ENCODE data around the gene UPB1.

UPB1 gene

GRCh38 chr22:24494528-24495364 lies at the start of gene UPB1:
UPB1 (plus strand) TSS chr22:24495332; CDS start chr22:24495404, 72 bp downstream.
- in situ Hi-C loops (cut with MboI; ENCODE audit: low sequenced_read_pairs), result no loop called here

DNA sequence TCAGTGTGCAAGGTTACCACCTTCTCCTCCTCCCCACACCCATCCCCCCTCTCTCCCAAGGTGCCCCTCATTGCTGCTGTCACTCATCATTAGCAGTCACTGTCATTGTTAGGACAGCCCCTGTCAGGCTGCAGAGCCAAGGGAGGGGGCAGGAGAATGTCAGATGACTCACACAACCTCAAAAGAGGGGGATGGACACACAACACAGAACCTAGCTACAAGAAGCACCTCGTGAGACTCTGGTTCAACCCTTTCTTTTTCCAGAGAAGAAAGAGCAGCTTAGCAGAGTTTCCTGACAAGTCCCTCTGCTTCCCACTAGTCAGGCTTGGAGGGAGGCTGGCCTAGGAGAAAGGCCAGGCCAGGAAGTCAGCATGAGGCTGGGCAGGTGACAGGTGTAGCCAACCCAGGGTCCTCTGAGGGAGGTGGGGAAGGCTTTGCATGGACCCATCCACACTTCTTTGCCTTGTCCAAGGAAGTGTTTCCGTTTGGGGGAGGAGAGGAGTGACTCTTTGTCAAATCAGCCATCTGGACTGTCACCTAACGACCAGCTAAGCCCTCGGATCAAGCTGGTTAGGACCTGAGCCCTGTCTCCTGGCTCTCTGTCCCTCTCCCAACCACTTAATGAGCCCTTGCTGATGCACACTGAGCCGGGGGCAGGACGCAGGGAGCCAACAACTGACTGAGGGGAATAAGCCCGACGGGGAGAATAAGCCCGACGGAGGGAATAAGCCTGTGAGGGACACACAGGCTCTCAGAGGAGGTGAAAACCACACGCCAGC lies 49.5 kb upstream of the UPB1 start:
- in situ Hi-C loops (cut with MboI; ENCODE audit: low sequenced_read_pairs), result no loop called here

DNA sequence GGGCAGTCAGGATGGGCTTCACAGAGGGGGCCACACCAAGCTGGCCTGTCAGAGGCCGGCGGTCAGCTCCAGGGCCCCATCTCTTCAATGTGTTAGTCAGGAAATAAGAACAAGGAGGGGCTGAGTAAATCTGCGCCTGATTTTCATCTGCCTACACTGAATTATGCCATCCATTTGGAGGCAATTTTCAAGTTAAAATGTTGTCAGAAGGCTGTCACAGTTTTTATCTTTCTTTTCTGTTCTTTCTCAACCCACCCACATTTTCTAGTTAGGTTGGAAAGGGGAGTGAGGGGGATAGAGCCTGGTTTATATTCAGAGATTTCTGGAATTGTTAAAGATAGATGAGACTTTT lies 48.9 kb upstream of the UPB1 start:
- in situ Hi-C loops (cut with MboI; ENCODE audit: low sequenced_read_pairs), result no loop called here

DNA sequence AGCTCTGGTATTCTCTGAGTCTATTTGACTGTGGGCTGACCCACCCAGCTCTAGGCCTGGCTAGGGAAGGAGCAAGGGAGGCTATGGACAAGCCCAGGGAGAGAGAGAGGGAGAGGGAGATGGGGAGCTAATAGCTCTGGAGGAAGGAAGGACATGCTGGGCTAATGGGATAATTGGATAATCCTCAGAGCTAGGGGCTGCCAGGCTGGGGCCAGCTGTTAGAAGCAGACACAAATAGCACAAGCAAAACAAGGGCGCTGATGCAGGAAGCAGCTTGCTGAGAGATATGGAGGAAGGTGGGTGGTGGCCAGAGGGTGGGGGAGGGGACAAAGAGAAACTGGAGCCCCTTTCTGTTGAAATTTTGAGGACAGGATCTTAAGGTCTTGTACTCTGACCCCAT lies 44.5 kb upstream of the UPB1 start:
- in situ Hi-C loops (cut with MboI; ENCODE audit: low sequenced_read_pairs), result no loop called here

DNA sequence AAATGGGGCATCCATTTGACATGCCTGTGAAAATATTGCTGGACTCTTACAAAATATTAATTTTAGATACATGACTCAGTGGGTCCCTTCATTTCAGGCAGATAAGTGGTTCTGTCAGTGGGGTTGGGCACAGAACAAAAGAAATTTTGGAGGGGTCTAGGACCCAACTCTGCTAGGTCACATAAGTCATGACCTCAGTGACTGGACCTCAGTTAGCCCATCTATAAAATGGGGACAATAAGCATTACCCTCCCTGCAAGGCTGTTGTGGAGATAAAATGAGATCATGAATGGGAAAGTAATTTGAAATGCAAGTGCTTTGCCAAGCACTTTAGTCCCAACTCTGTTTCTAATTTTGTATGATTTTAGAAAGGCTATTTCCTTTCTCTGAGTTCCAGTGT lies 44.0 kb upstream of the UPB1 start:
- in situ Hi-C loops (cut with MboI; ENCODE audit: low sequenced_read_pairs), result no loop called here

GRCh38 chr22:24453853-24454252 lies 41.3 kb upstream of the UPB1 start:
- in situ Hi-C loops (cut with MboI; ENCODE audit: low sequenced_read_pairs), result no loop called here

DNA sequence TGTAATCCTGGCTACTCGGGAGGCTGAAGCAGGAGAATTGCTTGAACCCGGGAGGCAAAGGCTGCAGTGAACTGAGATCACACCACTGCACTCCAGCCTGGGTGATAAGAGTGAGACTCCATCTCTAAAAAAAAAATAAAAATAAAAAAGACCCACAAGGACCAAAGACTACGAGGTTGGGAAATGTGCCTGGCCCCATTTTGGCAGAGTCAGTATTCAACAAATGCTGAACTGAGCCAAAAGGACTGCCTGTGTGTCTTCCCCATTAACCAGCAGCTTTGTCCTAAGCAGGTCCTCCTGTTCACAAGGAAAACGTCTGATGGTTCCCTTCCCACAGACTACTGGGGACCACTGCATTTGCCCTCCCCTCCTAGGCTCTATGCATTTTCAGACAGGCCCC lies 40.1 kb upstream of the UPB1 start:
- in situ Hi-C loops (cut with MboI; ENCODE audit: low sequenced_read_pairs), result no loop called here

DNA sequence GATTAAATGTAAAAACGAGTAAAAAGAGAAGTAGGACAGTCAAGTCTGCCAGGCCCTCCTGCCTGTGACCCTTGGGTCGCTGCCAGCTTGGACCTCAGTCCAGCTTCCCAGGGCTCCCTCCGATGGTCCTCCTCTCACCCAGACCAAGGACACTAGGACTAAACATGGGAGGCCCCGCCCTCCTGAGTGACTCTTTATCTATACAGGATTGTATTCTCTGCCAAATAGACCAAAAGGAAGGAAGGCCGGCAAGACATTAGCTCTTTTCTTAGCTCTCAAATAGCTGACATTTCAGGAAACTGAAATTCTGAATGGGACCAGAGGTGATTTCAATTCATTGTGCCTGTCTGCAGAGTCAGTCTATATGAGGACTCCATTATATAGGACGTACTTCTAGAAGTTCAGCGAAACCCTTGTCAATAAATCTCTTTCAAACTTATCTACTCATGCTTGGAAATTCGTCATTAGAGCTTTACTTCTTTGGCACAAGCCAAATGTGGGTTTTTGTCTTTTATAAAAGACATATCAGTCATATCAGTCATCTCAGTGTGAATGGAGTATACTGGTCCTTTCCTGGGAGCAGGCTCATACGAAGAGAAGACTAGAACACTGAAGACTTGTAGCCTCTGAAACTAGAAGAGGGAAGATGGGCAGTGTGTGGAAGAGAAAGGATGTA lies 39.2 kb upstream of the UPB1 start:
- in situ Hi-C loops (cut with MboI; ENCODE audit: low sequenced_read_pairs), result no loop called here

DNA sequence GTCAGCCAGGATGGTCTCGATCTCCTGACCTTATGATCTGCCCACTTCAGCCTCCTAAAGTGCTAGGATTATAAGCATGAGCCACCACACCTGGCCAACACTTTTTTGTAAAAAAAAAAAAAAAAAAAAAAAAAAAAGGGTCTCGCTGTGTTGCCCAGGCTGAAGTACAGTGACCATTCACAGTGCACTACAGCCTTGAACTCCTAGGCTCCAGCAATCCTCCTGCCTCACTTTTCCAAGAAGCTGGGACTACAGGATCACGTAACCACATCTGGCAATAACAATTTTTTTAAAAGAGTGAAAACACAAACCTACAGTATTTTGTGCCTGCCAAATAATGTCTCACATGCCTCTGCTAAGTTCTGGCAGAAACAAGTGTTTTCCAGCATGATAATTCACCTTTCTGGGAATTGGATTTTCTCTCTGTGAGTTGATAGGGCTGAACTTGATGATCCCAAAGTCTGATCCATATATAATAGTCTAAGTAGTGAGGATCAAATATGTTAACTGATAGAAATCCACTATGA lies 37.2 kb upstream of the UPB1 start:
- in situ Hi-C loops (cut with MboI; ENCODE audit: low sequenced_read_pairs), result no loop called here

GRCh38 chr22:24459911-24460310 lies 35.2 kb upstream of the UPB1 start:
- in situ Hi-C loops (cut with MboI; ENCODE audit: low sequenced_read_pairs), result no loop called here

DNA sequence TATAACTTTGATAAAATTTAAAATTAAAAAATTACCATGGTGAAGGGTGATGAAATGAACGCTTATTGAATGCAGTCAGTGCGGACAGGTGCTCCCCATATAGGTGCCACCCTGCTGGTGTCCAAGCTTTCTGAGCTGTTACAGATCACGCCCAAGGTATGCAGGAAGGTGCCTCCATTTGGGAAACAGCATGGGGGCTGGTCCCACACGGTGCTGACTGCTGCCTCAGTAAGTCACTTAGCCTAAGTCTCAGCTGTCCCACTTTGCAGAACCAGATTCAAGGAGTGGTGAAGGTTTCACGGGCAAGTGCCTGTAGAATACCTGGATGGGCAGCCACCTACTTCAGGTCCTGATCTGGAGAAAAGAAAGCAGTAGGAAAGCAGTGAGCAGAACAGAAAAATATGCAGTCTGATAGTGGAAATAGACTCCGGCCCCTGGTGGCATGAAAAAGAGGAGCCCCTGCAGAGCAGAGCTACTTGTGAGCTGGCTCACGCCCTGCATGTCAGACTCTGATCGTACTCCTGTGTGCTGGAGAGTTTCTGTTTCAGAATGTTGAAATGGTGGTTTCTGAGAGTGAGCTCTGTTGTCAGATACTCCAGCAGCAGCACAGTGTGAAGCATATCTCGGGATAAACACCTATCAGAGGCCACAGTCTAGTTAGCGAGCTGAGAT lies 34.6 kb upstream of the UPB1 start:
- in situ Hi-C loops (cut with MboI; ENCODE audit: low sequenced_read_pairs), result no loop called here

- in situ Hi-C loops (cut with MboI; ENCODE audit: low sequenced_read_pairs), result no loop called here
Measured at GRCh38 chr22:24463071-24463760, 31.9 kb upstream of the UPB1 start.

GRCh38 chr22:24465566-24465965 lies 29.6 kb upstream of the UPB1 start:
- in situ Hi-C loops (cut with MboI; ENCODE audit: low sequenced_read_pairs), result no loop called here

DNA sequence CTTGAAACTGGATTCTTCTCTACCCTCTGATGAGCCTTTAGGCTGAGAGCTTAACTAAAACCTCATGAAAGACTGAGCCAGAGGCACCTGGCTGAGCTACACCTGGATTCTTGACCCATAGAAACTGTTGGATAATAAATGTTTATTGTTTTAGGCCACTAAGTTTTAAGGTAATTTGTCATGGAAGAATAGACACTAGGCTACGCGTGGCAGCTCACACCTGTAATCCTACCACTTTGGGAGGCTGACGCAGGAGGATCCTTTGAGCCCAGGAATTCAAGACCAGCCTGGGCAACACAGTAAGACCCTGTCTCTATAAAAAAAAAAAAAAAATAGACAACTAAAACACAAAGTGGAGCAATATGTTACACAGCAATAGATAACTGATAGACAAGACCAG lies 29.2 kb upstream of the UPB1 start:
- in situ Hi-C loops (cut with MboI; ENCODE audit: low sequenced_read_pairs), result no loop called here

- in situ Hi-C loops (cut with MboI; ENCODE audit: low sequenced_read_pairs), result no loop called here
Measured at GRCh38 chr22:24466716-24467328, 28.3 kb upstream of the UPB1 start.

GRCh38 chr22:24467340-24467739 lies 27.8 kb upstream of the UPB1 start:
- in situ Hi-C loops (cut with MboI; ENCODE audit: low sequenced_read_pairs), result no loop called here

DNA sequence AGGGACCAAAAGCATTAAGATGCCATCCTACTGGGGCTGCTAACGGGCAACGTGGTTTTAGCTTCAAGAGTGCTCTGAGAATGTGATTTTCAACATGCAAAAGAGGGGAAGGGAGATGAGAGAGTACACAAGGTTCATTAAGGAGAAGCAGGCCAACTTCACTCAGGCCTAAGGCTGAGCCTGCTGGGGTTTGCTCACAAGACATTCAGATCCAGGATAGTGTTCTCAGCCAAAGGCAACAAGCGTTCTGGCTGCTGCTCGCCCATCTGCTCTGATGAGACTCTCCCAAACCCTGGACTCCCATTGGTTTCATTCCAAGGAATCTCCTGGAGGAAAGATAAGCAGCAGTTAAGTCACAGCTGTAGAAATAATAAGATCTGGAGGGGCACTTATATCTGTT lies 23.6 kb upstream of the UPB1 start:
- in situ Hi-C loops (cut with MboI; ENCODE audit: low sequenced_read_pairs), result no loop called here

DNA sequence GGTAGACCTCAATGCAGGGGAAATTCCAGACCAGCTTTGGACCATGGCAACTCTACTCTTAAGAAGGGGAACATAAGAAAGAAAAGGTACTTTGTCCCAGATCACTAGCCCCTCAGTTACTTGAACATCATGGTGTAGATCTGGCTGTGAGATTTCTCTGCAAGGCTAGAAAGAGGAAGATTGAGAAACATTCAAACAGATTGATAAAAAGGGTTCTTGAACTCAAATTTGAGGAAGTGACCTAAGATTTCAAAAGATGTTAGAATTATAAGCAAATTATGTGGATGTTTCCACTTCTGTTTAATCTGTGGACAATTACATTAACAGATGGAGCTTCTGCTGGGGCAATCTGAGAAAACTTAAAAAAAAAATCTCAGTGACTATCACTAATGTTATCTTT lies 21.8 kb upstream of the UPB1 start:
- in situ Hi-C loops (cut with MboI; ENCODE audit: low sequenced_read_pairs), result no loop called here

DNA sequence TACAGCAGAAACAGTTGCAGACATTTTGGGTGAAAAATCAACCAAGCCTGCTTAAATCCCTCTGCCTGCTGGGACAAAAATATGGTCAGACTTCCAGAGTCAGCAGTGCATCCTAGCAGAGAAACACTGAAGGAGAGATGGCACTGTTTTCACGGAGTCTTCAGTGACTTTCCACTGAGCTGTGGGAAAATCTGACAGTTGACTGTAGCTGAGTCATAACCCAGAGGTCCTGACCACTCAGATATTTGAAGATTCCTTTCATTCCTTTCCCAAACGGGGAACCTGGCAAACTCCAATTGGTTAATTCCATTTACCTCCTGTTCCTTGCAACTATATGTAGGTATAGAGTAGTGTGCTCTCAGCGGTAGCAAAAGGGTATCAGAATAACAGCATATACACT lies 20.9 kb upstream of the UPB1 start:
- in situ Hi-C loops (cut with MboI; ENCODE audit: low sequenced_read_pairs), result no loop called here

- in situ Hi-C loops (cut with MboI; ENCODE audit: low sequenced_read_pairs), result no loop called here
Measured at GRCh38 chr22:24474649-24475255, 20.4 kb upstream of the UPB1 start.
